PC-3 (cell line): ENCODE data around the gene SLC16A8. TPM values are rescaled to one million over a fixed set of nuclear protein-coding genes. Genes with fewer than 3 reads are reported as not detected.

Experiments used
- ATAC-seq: fragments of 200-7000 bp; cut with Tn5 transposase; 2 replicates; pipeline ENCODE4 v1.9.1; 2020; ENCODE audit warnings: mild to moderate bottlenecking, moderate library complexity
- BruUV-seq: library from RNA; stranded (reverse); fragments of 400-500 nt; replicated peaks from 2 replicates; lab custom pipeline; 2021; lab: Mats Ljungman, UMichigan
- CTCF ChIA-PET: fragments of 300-600 bp; sonication (Branson Sonifier 250); formaldehyde crosslinking; loops from one replicate; lab custom pipeline; 2022; ENCODE audit warnings: antibody characterized with exemption; lab: Charles Lee
- POLR2A ChIA-PET: fragments of 300-600 bp; sonication (Branson Sonifier 250); formaldehyde crosslinking; loops from one replicate; lab custom pipeline; 2022; ENCODE audit warnings: antibody characterized with exemption; ENCODE audit not compliant: unreplicated experiment; lab: Charles Lee
- DNase-seq: peaks from one replicate; pipeline ENCODE4 v3.0.0-alpha.2; 2015
- H2AFZ ChIP-seq: fragments of 300-600 bp; sonication (generic); 2 replicates; pipeline ENCODE4 v1.6.0; 2016; ENCODE audit warnings: antibody characterized with exemption, low read length
- H3F3A ChIP-seq: fragments of 300-600 bp; sonication (generic); one replicate; pipeline ENCODE4 v1.6.0; 2017; ENCODE audit warnings: antibody characterized with exemption, low read length, control low read depth, mild to moderate bottlenecking; ENCODE audit not compliant: unreplicated experiment
- H3K27ac ChIP-seq: fragments of 300-600 bp; sonication (generic); 2 replicates; pipeline ENCODE4 v1.5.1; 2016; ENCODE audit warnings: mild to moderate bottlenecking, low read length
- H3K27me3 ChIP-seq: fragments of 300-600 bp; sonication (generic); 2 replicates; pipeline ENCODE4 v1.6.1; 2016; ENCODE audit warnings: low read length, mixed read lengths
- H3K36me3 ChIP-seq: fragments of 300-600 bp; sonication (generic); 2 replicates; pipeline ENCODE4 v1.6.1; 2016; ENCODE audit warnings: low read depth, mixed run types, low read length, mixed read lengths
- H3K4me1 ChIP-seq: fragments of 300-600 bp; sonication (generic); 2 replicates; pipeline ENCODE4 v1.5.1; 2016; ENCODE audit warnings: low read length; ENCODE audit not compliant: insufficient read depth
- H3K4me2 ChIP-seq: fragments of 300-600 bp; sonication (generic); 2 replicates; pipeline ENCODE4 v1.6.0; 2016; ENCODE audit warnings: low read length
- H3K4me3 ChIP-seq: fragments of 300-600 bp; sonication (generic); 2 replicates; pipeline ENCODE4 v1.5.1; 2016; ENCODE audit warnings: mild to moderate bottlenecking, low read length, mixed read lengths
- H3K79me2 ChIP-seq: fragments of 300-600 bp; sonication (generic); 2 replicates; pipeline ENCODE4 v1.6.1; 2017; ENCODE audit warnings: low read length, mixed read lengths
- H3K9ac ChIP-seq: fragments of 300-600 bp; sonication (generic); 2 replicates; pipeline ENCODE4 v1.6.0; 2016; ENCODE audit warnings: mild to moderate bottlenecking, low read length
- H3K9me2 ChIP-seq: fragments of 300-600 bp; sonication (generic); replicated peaks from 2 replicates; pipeline ENCODE4 v1.6.1; 2016; ENCODE audit warnings: mixed run types, low read length, mixed read lengths
- H3K9me3 ChIP-seq: fragments of 300-600 bp; sonication (generic); 2 replicates; pipeline ENCODE4 v1.6.1; 2016; ENCODE audit warnings: low read length, mixed read lengths
- H4K20me1 ChIP-seq: fragments of 300-600 bp; sonication (generic); 2 replicates; pipeline ENCODE4 v1.6.1; 2016; ENCODE audit warnings: low read length, mixed read lengths
- EZH2 ChIP-seq: fragments of 300-600 bp; sonication (generic); IDR thresholded peaks from one replicate; pipeline ENCODE4 v1.6.1; 2017; ENCODE audit warnings: antibody characterized with exemption, mild to moderate bottlenecking, low read length; ENCODE audit not compliant: unreplicated experiment
- EZH2phosphoT487 ChIP-seq: fragments of 300-600 bp; sonication (generic); IDR thresholded peaks from 2 replicates; pipeline ENCODE4 v1.6.1; 2018; ENCODE audit warnings: mild to moderate bottlenecking, antibody characterized with exemption, low read length, borderline replicate concordance
- intact Hi-C: fragments of 100-400 bp; cut with micrococcal nuclease; formaldehyde crosslinking; loops from 2 replicates; pipeline ENCODE4 v1.9.0; 2023
- total RNA-seq: library from RNA; depleted of rRNA; stranded (reverse); fragments of >200 nt; gene quantifications from 2 replicates; pipeline ENCODE4 v1.2.3, GENCODE V29; 2014
- TF ChIP-seq, protein P1 (sequence below): fragments of 300-600 bp; sonication (generic); conservative IDR thresholded peaks from 2 replicates; pipeline ENCODE4 v1.5.1; 2017; ENCODE audit warnings: antibody characterized with exemption, low read depth, mild to moderate bottlenecking, low read length

SLC16A8 gene
- total RNA-seq, 1 experiment from 2014 or later: not detected

DNA sequence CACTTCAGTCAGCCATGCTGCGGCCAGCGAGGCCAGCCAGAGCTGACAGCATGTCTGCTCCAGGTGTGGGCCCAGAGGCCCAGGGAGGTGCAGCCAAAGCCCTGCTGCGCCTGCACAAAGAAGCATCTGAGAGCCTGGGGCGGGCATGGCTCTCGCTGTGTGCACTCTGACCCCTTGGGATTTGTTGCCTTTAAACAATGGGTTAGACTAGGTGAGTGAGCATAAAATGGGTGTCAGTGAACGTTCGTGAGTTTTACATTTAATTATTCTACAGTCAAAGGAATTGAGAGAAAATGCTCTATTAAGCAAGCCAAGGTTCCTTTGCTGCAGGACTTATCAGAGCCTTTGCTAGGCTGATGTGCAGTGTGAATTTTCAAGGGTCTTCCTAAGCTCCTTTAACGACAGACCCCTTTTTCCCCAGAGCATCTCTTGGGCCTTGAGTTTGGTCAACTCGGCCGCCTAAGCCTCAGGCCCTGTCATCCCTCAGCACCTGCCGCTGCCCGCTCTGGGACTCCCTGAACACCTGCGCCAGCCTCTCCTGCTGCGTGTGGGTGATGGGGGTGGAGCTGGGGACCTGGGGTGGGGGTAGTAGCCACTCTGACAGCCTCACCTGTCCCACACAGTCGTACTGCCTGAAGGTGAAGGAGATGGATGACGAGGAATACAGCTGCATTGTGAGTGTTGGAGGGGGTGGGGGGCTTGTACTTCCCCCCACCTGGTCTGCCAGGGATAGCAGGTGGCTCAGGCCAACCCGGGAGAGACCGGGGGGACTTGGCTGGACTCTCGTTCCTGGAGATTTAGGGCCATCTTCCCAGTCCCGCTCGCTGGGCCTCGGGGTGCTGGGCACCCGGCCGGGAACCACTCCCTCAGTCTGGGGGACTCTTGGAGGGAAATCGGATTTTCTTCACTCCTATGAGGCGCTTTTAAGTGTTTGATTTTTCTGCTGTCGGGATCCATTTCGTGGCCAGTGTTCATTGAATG lies 10.5 kb downstream of the SLC16A8 start:
- no peak overlapping the region for H3K9ac ChIP-seq
- H3K9me3 ChIP-seq: no peaks in the 10 kb centered on the region
- no peaks in the 10 kb centered on the region for H3F3A ChIP-seq
- no peaks in the 10 kb centered on the region for H3K27me3 ChIP-seq
- DNase-seq (no peak), ATAC-seq (no peak)
- POLR2A ChIA-PET: no interaction called here
- intact Hi-C loops: no loop called here
- H3K36me3 ChIP-seq: no peaks in the 10 kb centered on the region
- no peaks in the 10 kb centered on the region for H3K4me1 ChIP-seq
- no peak overlapping the region for H2AFZ ChIP-seq
- H3K27ac ChIP-seq: no peak overlapping the region
- CTCF ChIA-PET: no interaction called here
- H3K4me3 ChIP-seq: no peak overlapping the region
- BruUV-seq: no TSS peak
- no peak overlapping the region for H3K4me2 ChIP-seq
- TF ChIP-seq EZH2phosphoT487 (no peak), EZH2 (no peak)
- TF ChIP-seq, protein P1, sequence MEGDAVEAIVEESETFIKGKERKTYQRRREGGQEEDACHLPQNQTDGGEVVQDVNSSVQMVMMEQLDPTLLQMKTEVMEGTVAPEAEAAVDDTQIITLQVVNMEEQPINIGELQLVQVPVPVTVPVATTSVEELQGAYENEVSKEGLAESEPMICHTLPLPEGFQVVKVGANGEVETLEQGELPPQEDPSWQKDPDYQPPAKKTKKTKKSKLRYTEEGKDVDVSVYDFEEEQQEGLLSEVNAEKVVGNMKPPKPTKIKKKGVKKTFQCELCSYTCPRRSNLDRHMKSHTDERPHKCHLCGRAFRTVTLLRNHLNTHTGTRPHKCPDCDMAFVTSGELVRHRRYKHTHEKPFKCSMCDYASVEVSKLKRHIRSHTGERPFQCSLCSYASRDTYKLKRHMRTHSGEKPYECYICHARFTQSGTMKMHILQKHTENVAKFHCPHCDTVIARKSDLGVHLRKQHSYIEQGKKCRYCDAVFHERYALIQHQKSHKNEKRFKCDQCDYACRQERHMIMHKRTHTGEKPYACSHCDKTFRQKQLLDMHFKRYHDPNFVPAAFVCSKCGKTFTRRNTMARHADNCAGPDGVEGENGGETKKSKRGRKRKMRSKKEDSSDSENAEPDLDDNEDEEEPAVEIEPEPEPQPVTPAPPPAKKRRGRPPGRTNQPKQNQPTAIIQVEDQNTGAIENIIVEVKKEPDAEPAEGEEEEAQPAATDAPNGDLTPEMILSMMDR: no peak
- H3K79me2 ChIP-seq: no peaks in the 10 kb centered on the region
- H3K9me2 ChIP-seq: no peaks in the 10 kb centered on the region
- no peaks in the 10 kb centered on the region for H4K20me1 ChIP-seq

DNA sequence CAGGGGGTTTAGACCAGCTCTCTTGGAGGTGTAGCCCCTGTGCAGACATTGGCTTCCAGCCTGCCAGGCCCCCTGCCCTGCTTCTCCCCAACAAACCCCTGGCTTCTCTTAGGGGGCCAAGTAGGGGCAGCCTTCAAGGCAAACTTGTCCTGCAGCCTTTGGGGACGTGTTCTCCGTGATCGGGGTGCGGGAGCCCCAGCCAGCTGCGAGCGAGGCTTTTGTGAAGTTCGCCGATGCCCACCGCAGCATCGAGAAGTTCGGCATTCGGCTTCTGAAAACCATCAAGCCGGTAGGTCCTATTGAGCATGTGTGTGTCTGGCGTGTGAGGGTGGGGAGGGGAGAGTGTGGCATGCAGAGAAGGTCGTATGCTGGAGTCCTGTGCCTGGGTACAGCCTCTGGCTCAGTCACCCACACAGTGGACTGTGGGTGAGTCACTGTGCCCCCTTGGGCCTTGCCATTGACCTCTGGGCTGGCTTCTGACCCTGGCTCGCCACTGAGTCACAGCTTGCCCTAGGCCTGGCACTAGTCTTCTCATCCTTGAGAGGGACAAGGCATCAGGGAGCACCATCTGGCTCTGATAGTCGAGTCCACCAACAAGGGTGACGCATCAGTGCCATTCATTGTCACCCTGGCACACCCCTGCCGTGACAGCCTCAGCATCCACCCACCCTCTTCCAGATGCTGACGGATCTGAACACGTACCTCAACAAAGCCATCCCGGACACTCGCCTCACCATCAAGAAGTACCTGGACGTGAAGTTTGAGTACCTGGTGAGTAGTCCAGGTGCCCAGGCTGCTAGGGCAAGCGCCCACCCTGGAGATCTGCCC lies 11.4 kb downstream of the SLC16A8 start:
- Histone ChIP-seq H3K4me1 (no peaks in the 10 kb centered on the region), H3K9ac (no peak overlapping the region), H3K36me3 (no peaks in the 10 kb centered on the region), H4K20me1 (no peaks in the 10 kb centered on the region), H3K4me2 (no peak overlapping the region), H3K4me3 (no peak overlapping the region), H3K79me2 (no peaks in the 10 kb centered on the region), H2AFZ (no peak overlapping the region), H3F3A (no peaks in the 10 kb centered on the region), H3K27me3 (no peaks in the 10 kb centered on the region), H3K9me2 (no peaks in the 10 kb centered on the region), H3K27ac (no peak overlapping the region), H3K9me3 (no peaks in the 10 kb centered on the region)
- ATAC-seq (no peak), DNase-seq (no peak)
- ChIA-PET CTCF (no interaction called here), POLR2A (no interaction called here)
- TF ChIP-seq EZH2: no peak
- TF ChIP-seq, protein P1: no peak
- TF ChIP-seq EZH2phosphoT487: no peak
- intact Hi-C loops: no loop called here
- no TSS peak for BruUV-seq
